HG03159 (cell line): ENCODE measurements around the gene BSND.

ENCODE experiments used
- ATAC-seq: cut with Tn5 transposase; IDR thresholded peaks from one replicate; pipeline ENCODE4 v1.9.1; 2021; ENCODE audit warnings: mild to moderate bottlenecking, moderate library complexity; ENCODE audit not compliant: unreplicated experiment

BSND gene

GRCh38 chr1:55045430-55045829 is 46.7 kb downstream of the BSND start:
- ATAC-seq, result no peak

GRCh38 chr1:55046871-55047270 is 48.1 kb downstream of the BSND start:
- ATAC-seq, result no peak

DNA sequence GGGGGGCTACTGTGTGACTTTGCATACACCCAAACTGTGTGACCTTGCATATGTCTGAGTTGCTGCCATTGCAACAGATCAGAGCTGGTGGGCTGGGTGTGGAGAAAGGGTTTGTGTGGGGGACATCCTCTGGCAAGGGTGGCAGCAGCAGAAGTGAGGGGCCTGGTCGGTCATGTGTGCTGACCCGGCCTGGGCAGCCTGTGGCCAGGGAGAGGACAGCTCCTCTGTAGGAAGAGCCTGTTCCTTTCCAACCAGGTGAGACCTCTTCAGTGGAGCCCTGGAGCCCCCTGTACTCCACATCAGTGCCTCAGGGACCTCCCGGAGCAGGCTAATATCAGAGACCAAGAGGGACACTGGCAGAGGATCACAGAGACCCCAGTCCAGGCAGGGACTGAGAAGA is 48.9 kb downstream of the BSND start:
- no peak for ATAC-seq

- ATAC-seq, result no peak
Observed at GRCh38 chr1:55048453-55049270, 49.9 kb downstream of the BSND start.

DNA sequence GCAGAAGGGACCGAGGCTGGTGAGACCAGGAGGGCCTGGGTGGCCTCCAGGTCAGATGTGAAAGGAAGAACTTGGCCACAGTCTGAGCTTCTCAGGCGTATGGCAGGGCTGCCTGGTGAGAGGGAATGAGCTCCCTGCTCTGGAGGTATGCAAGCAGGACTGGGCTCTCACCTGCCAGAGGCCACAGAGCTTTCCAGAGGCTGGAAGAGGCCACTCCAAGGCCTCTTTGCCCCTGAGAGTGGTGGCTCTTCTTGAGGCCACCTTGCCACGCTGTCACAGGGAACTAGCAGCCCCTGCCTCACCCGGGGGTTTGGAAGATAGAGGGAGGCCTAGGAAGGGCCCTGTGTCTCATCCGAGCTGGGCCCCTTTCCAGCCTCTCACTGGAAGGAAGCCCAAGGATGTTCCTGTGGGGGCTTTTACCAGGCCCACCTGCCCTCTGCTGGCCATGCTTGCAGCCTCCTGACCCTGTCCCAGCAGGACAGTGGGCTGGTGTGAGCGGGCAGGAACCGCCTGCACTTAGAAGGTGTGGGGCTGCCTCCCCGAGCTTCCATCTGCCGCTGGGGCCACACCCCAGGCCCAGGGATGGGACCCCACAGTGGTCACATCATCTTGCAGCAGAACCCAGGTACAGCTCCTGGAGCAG is 50.7 kb downstream of the BSND start:
- ATAC-seq, result no peak

DNA sequence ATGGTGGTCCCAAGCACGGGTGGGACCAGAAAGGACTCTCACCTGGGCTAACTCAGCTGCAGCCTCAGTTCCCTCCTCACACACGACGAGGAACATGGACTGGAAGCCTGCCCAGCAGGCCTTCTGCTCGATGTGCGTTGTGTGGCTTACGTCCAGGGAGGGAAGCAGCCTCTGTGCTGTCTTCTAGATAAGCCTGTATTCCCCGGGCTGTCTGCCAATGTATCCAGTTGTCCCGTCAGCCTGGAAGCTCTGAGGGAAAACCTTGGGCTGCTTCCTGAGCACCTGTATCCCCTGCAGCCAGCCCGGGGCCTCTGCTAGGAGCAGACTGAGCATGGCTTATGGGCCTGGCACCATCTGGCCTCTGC is 51.2 kb downstream of the BSND start:
- ATAC-seq, result no peak

- no peak for ATAC-seq
Observed at GRCh38 chr1:55050283-55050682, 51.5 kb downstream of the BSND start.

DNA sequence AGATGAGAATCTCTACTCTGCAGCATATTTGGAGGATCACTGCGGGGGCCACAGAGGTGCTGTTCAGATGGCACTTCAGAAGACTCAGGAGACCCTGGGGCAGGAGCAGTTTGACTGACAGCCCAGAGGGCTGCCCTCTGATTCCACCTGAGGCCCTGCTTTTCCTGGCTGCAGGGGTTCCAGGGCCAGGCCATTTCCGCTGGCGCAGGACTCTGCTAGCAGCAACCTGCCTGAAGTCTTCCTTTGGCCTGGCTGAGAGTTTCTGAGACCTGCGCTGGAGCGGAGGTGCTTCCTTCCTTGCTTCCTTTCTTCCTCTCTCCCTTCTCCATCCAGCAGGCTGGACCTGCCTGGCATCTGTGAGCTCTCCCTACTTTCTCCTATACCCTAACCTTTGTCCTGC is 52.4 kb downstream of the BSND start:
- no peak for ATAC-seq

DNA sequence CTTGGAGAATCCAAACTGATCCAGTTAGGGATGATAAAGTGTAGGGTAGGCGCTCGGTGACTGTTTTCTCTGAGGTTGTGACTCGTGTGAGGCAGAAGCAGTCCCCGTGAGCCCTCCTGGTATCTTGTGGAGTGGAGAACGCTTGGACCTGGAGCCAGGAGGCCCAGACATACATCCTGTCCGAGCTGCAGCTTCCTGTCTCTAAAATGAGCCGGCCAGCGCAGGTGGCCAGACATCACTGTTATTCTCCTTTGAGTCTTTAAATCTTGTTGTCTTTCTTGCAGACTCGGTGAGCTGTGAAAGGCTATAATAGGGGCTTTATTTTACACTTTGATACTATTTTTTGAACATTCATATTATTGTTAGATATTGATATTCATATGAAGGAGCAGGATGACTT is 52.9 kb downstream of the BSND start:
- ATAC-seq, result no peak

DNA sequence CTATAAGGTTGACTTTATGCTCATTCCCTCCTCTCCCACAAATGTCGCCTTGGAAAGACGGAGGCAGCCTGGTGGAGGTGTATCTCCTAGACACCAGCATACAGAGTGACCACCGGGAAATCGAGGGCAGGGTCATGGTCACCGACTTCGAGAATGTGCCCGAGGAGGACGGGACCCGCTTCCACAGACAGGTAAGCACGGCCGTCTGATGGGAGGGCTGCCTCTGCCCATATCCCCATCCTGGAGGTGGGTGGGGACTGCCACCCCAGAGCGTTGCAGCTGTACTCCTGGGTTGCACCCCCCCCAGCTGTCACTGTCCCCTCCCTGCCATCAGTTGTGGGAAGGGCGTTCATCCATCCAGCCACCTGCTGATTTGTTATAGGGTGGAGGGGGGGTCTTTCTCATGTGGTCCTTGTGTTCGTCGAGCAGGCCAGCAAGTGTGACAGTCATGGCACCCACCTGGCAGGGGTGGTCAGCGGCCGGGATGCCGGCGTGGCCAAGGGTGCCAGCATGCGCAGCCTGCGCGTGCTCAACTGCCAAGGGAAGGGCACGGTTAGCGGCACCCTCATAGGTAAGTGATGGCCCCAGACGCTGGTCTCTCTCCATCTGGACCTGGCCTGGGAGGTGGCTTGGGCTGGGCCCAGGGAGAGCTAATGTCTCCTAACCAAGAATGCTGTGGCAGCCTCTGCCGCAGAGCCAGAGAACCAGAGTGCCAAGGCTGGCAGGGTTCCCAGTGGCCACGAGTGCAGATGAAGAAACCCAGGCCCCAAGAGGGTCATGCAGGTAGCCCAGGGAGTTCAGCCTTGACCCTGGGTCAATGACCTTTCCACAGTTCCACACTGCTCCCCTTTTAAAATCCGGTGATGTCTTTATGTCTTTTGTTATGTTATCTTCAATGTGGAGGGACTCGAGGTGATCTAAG is 53.7 kb downstream of the BSND start:
- no peak for ATAC-seq

- no peak for ATAC-seq
Observed at GRCh38 chr1:55053265-55053954, 54.7 kb downstream of the BSND start.

- ATAC-seq, result no peak
Observed at GRCh38 chr1:55054396-55054795, 55.7 kb downstream of the BSND start.

- no peak for ATAC-seq
Observed at GRCh38 chr1:55055084-55055882, 56.5 kb downstream of the BSND start.

GRCh38 chr1:55055951-55056631 is 57.4 kb downstream of the BSND start:
- no peak for ATAC-seq

DNA sequence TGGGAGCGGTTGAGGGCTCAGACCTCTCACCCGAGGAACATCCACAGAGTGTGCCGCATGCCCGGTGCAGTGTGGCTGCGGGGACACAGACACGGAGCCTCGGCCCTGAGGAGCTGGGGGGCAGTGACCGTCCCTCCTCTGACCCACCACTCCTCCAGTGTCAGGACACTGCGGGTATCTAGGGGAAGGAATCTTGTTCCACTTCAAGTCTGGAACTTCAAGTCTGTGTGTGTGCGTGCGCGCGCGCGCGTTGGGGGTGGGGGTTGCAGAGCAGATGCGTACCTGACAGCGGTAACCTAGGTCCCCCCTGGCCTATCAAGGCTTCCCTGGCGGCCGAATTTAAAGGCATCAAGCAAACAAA is 57.9 kb downstream of the BSND start:
- no peak for ATAC-seq

DNA sequence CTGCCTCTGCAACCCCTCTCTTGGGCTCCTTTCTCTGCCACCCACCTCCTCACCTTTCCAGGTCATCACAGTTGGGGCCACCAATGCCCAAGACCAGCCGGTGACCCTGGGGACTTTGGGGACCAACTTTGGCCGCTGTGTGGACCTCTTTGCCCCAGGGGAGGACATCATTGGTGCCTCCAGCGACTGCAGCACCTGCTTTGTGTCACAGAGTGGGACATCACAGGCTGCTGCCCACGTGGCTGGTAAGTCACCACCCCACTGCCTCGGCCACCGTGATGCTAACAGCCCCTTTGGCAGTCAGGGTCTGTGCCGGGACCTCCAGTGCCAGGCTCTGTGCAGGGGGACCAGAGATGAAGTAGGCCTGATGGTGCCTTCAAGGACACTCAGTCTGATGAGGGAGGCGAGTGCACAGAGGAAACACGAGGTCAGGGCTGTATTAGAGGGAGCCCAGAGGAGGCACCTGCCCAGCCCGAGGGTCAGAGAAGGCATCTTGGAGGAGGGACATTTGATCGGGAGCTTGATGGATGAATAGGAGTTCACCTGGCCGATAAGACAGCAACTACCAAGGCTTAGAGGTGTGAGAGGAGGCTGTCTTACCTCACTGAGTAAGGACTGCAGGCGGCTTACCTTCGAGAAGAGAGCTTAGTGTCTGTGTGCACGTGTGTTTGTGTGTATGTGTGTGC is 58.7 kb downstream of the BSND start:
- ATAC-seq, result no peak

- no peak for ATAC-seq
Observed at GRCh38 chr1:55057956-55058298, 59.2 kb downstream of the BSND start.

DNA sequence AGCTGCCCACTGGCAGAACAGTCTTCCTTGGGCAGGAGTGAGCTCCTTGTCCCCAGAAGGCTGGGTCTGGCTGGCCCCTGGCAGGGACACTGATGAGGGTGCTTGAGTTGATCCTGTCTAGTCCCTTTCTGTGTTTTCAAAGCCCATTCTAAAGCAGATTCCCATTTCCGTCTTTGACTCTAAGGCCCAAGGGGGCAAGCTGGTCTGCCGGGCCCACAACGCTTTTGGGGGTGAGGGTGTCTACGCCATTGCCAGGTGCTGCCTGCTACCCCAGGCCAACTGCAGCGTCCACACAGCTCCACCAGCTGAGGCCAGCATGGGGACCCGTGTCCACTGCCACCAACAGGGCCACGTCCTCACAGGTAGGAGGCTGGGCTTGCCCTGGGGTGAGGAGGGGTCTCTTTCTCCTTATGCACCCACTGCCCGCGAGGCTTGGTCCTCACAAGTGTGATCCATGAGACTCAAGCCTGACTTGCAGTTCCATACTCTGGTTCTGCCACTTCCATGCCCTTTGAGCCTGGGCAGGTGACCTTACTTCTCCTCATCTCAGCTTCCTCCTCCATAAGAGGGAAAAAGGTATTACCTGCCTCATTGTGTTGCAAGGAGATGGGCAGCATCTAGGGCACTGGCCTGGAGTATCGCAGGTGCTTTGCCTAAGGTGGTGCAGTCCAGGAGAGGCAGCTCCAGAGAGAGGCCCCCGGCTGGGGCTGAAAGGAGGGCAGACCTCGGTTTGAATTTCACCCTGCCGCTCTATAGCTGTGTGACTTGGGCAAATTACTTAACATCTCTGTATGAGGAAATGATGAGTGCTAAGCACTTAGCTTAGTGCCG is 60.8 kb downstream of the BSND start:
- no peak for ATAC-seq
